ENCODE results near the gene ZNF678.
"Not testable (repeated sequence)": the region's sequence is repeated elsewhere in the genome, so short reads cannot be mapped to it uniquely, and the experiment has no call there.

Gene ZNF678

DNA sequence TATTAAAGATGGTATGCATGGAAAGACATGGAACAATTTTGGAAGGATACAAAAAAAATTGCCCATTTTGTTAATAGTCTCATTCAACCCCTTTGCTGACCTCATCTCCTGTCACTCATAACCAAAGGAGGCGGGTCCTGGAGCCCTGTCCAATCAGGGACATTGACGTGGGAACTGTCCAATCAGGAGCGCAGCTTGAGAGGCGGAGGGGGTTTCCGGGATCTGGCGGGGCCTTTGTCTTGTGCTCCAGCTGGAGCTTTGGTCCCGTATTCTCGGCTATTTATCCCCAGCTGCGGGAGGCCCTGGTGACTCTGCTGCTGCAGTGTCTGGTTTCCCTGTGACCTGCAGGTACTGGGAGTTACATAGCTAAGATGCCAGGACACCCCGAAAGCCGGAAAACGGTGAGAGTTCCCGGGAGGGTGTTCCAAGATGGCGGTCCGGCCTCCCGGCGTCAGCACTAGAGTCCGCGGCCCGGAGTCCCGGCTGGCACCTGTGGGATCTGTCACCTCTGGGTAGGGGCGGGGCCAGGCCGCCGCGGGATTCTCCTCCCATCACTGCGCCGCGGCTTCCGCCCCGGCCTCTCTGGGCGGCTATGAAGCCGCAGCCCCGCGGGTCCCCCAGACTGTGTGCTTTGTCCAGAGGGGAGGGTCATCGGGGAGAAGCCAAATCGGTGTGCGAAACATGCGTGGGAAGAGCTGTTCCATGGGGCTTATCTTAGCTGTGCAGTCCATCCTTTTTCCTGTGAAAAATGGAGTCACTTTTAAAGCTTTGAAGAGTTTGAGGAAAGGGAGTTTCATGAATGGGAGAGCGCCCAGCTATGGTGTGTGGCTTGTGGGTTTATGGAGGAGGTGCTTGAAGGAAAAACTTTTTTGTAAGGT lies at the start of gene ZNF678:
Gene ZNF678, plus strand, starts transcription at position 233 of the 878 bp plus-strand sequence. CDS start 87,436 bp downstream, outside the sequence.
- peak; percentile 98 for DNase-seq

DNA sequence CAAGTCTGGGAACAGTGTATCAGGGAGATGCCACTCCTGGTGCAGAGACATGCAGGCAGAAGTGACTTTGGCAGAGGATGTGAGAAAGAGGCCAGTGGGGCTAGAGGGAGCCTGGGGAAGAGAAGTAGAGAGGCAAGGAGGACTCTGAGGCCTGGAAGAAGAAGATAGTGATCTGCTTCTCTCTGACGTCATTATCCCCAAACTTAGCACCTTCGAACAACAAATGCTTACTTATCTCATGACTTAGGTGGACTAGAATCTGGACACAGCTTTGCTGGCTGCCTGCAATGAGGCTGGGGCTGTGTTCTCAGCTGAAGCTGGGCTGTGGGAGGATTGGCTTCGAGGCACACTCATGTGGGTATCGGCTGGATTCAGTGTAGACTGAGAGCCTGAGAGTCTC lies 44.5 kb upstream of the ZNF678 start:
- no peak for DNase-seq

DNA sequence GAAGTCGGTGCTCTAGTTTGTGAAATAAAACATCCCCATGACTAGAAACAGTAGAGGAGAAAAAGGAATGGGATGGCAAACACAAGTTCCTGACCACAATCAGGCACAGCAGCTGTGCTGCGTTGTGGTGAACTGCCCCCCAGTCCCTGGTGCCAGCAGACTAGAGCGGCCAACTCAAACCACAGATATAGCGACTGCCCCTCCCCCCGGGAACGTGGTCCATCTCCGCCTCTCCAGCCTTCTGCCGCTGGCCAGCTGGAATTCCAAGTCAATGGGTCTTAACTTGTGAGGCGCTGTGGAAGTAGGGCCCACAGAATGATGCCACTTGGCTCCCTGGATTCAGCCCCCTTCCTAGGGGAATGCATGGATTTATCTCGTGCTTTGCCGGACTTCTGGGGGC lies 41.6 kb upstream of the ZNF678 start:
- DNase-seq = peak; percentile 13

DNA sequence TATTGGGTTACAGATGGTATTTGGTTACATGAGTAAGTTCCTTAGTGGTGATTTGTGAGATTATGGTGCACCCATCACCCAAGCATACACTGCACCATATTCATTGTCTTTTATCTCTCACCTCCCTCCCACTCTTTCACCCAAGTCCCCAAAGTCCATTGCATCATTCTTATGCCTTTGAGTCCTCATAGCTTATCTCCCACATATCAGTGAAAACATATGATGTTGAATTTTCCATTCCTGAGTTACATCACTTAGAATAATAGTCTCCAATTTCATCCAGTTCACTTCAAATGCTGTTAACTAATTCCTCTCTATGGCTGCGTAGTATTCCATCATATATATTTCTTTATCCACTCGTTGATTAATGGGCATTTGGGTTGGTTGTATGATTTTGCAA lies 36.8 kb upstream of the ZNF678 start:
- DNase-seq = peak; percentile 56

DNA sequence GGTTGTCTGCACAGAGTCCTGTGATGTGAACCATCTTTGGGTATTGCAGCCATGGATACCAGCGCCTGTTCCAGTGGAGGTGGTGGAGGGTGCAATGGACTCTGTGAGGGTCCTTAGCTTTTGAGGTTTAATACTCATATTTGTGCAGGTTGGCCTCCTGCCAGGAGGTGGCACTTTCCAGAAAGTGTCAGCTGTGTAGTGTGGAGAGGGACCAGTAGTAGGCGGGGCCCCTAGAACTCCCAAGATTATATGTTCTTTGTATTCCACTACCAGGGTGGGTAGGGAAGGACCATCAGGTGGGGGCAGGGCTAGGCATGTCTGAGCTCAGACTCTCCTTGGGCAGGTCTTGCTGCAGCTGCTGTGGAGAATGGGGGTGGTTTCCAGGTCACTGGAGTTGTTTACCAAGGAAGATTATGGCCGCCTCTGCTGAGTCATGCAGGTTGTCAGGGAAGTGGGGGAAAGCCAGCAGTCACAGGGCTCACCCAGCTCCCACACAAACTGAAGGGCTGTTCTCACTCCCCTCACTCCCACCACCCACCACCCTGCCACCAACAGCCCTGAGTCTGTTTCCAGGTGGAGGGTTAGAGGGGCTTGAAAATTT lies 31.2 kb upstream of the ZNF678 start:
- DNase-seq = peak; percentile 58

DNA sequence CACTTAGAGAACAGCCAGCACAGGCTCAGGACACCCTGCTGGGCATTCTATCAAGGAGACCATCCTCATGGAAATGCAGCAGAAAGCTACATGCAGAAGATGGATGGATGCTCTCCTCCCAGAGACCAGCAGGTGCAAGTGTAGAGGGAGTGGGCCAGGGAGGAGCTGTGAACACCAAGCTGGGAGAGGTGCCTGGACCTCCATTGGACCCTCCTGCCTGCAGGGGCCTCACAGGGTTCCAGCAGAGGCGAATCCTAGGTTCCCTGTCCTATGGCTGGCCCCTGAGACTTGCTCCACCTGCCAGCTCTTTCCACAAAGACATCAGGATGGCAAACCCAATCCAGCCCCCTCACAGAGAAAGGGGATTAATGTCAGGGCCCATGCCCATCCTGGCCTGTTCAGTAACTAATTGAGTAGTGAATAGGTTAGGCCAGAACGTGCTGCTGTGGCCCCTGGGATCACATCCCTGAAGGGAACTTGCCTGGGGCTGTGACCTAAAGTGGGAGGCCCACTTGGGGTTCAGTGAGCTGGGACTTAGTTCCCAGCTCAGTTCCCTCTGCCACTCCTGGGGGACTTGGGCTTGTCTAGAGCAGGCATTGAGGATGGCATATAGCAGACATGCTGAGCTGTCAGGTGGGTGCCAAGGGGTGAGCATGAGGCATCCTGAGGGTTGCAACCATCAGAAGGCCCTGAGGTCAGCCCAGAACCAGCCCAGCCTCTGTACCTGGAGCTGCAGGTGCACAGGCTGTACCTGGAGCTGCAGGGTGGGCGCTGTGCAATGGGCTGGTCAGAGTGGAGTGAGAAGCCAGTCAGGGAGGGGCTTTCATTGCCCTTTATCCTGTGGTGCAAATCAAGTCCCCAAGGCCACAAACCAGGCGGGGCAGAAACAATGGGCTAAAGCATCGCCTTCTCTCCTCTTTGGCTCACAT lies 22.9 kb upstream of the ZNF678 start:
- no peak for DNase-seq

DNA sequence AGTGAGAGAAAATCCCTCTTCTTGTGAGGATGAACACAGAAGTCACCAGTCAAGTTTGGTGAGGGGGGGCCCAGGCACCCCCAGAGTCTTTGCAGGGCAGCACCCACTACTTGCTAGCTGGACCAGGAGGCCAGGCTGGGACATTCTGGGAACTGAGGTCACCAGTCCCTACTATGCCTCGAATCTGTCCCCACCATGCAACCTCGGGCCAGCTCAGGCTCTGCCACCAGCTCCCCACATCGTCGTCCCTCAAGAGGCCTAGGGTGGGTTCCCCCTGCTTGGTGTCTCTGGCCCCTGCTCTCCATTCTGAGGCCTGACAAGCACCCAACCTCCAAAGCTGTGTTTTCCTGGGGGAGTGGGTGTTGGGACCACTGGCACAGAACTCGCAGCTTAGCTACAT lies 22.2 kb upstream of the ZNF678 start:
- no peak for DNase-seq

DNA sequence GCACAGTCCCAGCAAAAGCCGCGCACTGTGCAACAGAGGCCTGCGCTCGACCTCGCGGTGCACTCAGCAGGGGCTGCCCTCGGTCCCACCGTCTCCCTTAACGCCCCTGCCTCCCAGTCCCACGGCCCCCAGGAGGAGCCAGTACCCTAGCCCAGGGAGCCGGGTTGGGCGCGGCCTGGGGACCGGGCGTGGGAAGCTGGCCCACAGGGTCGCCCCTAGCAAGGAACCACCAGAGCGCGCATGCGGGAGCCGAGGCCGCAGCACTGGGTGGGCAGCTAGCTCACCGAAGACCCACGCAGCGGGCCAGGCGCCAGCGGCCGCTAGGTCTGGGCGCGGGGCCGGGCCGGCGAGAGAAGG lies 21.6 kb upstream of the ZNF678 start:
- DNase-seq = no peak

DNA sequence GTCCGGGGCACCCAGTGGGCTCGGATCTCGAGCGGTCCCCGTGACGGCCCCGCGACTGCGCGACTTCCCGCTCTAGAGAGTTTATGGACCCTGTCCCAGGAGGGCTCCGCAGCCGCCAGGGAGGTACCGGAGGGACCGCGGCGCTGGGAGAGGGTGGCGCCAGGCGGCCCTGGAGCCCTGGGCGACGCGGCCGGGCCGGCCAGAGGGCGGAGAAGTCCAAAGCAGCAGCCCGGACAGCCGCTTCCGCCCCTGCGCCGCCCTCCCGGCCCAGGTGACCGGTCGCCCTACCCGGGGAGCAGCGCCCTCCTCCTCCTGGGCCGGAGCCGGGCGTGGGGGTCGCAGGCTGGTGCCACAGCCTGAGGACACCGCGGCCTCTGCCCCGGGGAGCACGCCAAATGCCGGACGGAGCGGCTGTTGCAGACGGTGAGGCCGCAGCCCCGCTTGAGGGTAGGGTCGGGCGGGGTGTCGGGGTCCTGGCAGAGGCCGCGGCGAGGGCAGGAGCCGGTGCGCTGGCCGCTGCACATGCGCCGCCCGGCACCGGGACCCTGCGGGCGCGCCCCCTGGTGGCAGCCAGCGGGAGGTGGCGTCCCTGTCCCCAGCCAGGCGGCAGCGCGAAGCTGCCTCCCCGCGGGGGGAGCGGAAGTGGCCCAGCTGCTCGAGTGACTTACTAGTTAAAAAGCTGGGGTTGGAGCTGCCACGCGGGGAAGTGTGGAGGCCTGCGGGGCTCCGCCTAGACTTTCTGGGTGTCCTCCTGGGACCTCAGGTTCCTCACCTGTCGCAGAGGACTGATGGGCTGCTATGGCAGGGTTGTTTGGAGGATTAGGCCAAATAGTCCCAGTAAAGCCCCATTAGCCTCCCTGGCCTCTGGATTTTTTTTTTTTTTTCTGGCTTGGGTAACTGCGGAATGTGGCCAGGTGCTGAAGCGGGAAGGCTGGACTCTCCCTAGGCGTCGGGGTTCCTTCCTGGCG lies 20.9 kb upstream of the ZNF678 start:
- peak; percentile 89 for DNase-seq

DNA sequence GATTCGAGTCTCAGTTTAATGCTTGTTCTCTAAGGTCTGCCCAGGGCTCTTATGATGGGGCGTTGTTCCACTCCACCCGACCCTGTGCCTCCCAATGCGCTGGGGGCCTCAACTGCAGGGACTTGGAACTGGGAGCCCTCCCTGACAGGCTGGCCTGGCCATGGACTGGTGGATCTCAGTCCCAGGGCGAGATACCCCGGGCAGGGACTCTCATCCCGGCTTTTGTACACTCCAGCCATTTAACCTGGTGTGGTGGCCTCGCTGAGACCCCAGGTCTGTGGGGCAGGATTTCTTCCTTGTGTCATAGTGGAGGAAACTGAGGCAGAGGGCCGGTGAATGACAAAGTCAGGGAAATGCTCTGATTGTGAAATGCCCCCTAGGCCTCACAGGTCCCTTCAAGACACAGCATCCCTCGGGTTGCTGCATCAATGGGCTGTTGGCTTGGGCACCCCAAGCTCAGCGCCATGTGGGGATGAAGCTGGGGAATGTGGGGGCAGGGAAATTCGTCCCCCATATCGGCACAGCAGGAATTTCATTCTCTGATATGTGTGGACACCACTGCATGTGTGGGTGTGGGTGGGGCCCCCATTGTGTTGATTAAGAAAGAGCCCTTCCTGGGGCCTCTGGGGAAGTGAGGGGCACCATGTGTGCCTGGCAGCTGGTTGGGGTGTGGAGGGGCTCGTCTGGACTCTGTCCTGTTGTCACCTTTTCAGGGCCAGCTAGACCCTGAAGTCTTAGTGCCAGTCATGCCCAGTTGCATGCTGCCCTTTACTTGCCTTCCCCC lies 19.9 kb upstream of the ZNF678 start:
- no peak for DNase-seq

DNA sequence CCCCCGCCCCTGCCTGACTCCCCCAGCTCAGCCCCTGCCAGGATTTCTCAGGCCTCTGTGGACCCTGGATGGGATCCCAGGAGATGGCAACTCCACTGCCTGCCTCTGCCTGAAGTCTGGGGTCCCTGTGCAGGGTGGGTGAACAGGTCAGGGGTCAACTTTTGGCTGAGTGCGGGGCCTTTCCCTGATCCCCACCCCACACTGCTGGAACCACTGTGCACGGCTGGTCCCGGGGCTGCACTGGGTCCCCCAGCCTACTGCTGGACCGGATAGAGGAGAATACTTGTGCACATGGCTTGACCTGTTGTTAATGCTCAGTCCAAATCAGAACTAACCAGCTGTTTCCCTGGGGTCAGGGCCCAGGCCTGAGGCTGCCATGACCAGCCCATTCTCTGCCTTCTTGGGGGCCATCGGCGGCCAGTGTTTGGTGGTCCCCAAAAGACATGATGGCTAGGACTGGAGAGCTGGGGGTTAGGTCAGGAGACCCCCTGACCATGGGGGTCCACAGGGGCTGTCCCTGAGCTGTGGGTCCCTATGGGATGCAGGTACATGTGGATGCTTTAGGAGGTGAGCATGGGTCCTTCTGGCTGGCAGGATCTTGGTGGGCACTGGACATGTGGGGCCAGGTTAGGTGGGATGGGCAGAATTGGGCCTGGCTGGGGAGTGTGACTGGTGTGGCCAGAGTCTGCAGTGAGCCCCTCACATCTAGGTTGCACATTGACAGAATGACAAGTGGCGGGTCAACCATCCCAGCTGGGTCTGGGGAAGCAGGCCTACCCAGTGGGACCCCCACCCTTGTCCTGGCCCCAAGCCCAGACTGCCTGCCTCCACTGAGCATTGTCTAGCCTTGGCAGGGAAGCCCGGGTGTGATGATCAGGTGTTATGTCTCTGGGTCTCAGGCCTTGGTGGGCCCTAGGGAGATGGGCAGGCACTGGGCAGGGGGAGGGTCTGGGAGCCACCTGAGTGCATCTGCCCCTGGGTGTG lies 19.0 kb upstream of the ZNF678 start:
- no peak for DNase-seq

DNA sequence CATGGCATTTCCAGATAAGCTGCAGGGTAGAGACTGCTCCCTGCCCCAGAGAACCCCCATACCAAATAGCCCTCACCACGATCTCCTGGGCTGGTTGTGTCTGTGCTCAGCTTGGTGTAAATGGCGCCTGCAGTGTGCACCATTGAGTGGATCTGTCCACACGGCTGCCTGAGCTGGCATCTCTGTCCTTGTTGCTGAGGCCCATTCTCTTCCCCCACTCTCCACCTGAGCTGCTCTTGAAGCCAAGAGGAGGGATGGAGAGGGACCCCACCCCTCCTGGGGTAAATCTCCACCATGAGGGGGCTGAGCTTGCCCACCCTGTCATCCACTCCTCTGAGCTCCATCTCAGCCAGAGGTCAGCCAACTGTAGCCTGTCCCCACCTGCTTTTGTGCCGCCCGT lies 18.0 kb upstream of the ZNF678 start:
- no peak for DNase-seq

DNA sequence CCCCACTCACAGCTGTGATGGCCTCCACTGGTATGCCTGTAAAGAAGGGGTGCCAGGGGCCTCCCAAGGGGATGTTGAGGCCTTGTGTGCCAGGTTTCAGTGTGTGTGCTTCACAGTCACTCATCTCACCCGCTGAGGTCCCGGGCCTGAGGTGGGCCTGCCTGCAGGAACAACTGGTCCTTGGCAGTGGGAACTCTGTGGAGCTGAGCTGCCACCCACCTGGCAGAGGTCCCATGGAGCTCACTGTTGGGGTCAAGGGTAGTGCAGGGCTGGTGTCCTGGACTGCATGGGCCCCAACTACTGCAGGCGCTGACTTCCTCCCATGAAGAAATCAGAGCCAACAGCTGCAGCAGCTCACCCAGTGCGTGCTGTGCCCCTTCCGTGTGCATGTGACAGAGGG lies 17.3 kb upstream of the ZNF678 start:
- no peak for DNase-seq

DNA sequence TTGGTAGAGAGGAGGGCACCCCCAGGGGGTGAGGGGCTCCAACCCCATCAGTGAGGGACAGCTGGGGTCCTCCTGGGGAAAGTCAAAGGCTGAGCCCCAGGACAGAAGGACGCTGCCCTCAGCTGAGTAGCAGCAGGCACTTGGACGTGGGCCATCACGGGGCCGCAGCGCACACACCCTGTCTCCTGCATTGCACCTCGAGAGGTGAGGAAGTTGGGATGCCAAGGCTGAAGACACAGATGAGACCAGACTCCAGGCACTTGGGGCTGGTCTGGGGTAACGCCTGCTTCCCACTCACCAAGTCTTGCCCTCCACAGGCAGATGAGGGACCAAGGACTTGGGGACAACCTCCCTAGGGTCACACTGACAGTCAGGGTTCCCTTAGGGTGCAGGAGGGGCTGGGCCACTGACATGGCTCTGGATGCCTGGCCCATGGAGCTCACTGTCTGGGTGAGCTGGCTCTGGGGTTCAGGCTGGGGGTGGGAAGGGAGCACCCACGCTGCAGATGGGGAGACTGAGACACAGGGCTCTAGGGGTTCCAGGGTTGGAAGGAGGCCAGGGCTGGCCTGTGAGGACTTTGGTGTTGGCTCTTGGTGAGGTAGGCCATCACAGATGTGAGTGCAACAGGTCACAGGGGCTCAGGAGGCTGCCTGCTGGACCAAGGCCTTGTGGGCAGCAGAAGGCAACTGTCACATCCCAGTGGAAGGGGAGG lies 16.6 kb upstream of the ZNF678 start:
- no peak for DNase-seq

DNA sequence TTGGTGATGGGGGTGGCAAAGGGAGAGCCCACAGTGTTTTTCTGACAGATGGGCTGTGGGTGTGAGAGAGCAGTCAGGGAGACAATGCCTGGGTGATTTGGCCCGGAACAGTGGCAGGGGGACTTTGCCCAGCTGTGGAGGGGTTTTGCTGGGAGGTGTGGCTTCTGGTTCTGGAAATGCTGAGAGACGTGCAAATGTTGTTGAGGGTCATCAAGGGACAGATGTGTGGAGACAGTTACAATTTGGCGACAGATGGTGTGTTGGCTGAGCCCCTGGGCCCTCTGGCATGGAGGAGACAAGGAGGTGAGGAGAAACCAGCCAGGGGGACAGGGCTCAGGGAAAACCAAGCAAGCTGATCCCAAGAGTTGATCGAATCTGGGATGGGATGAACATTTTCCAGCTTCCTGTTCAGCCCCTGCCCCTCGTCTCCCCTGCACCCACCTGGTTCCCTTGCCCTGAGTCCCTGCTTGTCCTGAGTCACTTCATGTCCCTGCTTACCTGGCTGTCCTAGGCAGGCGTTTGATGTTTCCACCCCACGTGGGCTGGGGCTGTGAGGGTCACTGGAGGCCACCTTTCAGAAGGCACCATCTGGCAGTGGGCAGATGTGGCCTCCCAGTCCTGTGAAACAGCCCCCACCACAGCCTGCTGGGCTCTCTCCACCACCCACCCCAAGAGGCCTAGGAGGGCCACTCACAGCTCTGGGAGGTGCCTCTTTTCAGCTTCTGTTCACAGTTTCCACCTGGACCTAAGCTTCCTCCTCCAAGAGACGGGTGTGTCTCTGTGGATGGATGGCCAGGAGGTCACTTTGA lies 15.8 kb upstream of the ZNF678 start:
- DNase-seq = no peak

DNA sequence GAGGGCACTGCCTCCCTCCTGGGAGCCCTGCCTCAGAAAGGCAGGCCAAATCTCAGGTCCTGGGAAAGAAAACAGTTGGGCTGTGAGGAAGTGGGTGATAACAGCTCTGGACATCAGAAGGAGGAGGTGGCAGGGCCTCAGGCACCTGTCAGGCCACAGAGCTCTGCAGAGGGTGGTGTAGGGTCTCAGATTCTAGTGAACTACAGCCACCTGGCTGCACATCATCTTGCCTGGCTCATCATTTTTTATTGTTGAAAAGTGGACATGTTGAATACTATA lies 15.3 kb upstream of the ZNF678 start:
- DNase-seq = no peak

DNA sequence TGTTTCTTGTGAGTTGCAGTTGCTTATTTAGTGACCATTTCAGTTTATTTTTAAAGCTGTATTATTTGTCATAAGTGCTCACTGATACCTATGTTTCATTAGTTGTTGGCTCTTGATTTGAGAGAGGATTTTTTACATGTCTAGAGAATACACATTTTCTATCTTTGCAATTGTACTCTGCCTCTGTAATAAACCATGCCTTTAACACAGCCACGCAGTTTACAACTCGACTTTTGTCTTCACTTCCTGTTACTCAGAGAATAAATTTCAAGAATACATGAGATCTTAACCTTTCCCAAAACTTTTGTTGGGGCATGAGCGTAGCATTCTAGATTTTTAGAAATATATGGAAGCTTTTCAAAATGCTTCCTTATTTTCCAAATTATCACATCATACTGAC lies 14.9 kb upstream of the ZNF678 start:
- DNase-seq = no peak

DNA sequence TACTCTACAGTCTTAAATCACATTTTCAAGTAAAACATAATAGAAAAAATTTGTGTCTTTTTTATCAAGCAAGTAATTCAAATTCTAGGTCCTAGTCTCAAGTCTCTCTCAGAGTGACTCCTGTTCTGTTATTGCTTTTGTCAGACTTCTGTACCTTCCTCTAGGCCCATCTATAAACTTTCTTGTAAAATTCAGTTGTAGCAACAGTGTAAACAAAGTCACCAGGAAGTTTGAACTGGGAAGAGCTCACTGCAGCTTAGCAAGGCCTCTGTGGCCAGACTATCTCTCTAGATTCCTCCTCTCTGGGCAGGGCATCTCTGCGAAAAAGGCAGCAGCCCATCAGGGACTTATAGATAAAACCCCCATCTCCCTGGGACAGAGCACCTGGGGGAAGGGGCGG lies 13.5 kb upstream of the ZNF678 start:
- no peak for DNase-seq

DNA sequence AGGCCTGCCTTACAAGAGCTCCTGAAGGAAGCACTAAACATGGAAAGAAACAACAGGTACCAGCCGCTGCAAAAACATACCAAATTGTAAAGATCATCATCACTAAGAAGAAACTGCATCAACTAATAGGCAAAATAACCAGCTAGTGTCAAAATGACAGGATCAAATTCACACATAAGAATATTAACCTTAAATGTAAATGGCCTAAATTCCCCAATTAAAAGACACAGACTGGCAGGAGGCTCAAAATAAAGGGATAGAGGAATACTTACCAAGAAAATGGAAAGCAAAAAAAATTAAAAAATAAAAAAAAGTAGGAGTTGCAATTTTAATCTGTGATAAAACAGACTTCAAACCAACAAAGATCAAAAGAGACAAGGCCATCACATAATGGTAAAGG lies 11.5 kb upstream of the ZNF678 start:
- not testable (repeated sequence) for DNase-seq

Measured in OCI-M1 (cell line).